Measurements from ENCODE around the gene SREBF1.
A peak's percentile ranks its signal among the peaks of the same experiment; 100 is the strongest.

Gene SREBF1

DNA sequence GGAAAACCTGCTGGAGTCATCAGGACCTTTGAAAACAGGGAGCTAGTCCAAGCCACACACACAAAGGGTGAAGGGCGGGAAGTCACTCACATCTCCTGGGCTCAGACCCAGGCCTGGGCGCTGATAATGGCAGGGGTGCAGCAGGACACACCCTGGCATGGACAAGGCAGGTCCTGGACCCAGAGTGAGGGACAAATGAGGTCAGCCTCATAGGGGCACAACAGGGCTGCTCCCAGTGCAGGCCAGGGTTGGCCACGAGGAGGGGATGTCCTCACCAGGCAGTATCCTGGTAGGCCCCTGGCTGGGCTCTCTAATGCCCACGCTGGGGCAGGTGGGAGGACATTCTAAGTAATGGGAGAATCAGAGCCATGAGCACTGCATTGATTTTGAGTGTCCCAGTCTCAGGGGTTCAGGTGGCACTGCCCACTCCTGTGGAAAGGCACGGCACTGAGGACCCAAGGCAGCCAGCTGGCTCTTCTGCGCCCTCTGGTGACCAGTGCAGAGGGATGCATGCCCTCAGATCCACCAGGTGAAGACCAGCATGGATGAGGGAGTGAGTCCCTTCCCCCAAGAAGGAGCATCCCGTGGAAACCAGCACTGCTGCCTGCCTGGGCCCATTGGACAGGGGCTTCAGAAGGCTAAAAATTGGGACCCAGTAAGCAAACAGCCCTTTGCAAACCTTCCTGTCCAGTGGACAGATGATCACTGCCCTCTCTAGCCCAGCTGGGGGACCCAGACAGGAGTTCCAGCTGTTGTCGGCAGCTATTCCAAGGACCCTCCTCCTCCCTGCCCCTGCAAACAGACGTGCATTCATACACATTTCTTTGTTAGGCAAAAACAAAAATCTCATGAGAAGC, 23.4 kb upstream of the SREBF1 start:
- peak; percentile 58 for DNase-seq (ENCODE audit: low read depth)

DNA sequence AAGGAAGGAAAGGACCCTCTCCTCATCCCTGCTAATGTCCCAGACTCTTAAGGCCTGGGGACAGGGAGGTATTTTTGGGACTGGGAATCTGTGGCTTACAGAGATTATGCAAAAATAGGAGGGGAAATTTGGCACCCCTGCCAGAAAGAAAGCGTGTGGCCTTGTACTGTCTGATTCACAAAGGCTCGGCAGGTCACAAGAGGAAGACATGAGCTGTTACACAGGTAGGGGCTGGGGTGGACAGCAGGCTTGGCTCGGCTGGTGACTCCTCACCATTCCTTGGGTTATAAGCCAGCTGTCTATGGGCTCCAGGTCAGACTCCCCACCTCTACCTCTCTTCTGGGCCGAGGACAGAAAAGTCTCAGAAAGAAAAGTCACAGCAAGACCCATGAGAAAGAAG, 20.7 kb upstream of the SREBF1 start:
- no peak for DNase-seq (ENCODE audit: low read depth)

DNA sequence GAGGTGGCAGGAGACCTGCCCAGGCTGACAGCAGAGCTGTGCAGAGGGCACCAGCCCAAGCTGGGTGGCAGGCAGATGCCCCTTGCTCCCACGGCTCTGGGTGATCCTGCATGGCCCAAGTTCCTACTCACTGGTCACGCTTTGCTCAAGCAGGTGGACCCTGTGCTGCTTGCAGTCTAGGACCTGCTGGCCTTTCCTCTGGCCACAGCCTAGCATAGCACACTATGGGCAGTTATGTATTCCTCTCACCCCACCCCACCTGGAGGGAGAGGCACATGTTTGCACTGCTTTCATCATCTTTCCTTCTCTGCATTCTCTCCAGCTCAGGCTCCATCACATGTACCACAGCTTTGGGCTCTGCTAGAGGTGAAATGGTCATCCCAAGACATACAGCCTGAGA, 19.6 kb upstream of the SREBF1 start:
- DNase-seq (ENCODE audit: low read depth): no peak

DNA sequence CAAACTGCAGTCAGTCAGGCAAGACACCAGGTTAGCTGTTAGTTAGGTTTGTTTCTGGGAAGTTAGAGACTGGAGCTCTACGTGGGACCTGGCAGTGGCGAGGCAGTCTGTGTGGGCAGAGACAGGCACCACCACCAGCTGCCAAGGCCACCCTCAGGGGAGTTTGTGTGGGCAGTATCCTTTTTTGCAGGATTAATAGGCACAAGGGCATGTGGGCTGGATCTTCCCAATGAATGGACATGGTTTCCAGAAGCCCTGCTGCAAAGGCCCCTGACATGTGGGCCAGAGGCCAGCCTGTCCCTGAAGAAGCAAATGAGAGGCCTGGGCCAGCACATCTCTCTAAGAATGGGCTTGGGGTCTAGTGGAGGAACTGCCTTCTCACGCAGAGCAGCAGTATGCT, 19.2 kb upstream of the SREBF1 start:
- DNase-seq (ENCODE audit: low read depth): no peak

DNA sequence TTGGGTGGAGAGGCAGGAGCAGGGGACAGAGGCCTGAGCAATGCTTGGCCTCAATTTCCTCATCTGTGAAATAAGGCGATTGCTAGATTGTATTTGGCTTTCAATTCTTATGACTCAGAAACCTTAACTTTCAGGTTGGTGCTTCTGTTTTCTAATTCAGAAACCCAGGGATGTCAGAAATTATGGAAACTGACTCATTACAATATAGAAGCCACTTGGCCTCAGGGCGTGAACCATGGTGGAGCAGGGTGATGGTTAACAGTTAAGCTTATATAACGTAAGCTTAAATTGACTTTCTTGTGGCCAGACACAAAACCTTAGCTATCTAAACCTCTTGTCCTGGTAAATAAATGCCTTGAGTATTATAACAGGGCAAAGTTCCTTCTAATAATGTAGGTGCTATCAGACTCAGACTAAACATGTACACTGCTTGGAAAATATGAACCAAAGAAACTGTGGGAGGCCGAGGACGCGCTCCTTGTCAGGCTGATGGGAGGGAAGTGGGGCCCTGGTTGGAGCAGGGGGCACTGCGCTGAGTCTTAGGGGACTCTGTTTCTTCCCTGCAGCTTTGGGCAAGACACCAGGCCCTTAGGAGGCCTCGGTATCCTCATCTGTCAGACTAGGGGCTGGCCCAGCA, 17.1 kb upstream of the SREBF1 start:
- DNase-seq (ENCODE audit: low read depth): no peak

DNA sequence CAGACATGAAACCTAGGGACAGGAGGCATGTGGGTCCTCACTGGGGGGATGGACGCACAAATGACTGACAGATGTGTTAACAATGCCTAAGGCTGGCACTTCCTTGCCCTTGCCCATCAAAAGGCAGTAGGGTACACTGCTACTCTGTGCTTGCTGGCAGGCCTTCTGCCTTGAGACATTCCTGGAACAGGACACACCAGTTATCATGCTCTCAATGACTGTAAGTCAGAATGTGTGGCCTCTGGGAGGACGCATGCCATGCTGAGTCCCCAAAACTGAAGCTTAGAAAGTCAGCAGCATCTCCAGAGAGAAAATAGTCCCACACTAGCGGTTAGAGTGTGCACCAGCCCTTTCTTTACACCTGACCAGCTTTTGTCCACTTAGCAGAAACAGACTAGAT, 16.1 kb upstream of the SREBF1 start:
- DNase-seq (ENCODE audit: low read depth): no peak

DNA sequence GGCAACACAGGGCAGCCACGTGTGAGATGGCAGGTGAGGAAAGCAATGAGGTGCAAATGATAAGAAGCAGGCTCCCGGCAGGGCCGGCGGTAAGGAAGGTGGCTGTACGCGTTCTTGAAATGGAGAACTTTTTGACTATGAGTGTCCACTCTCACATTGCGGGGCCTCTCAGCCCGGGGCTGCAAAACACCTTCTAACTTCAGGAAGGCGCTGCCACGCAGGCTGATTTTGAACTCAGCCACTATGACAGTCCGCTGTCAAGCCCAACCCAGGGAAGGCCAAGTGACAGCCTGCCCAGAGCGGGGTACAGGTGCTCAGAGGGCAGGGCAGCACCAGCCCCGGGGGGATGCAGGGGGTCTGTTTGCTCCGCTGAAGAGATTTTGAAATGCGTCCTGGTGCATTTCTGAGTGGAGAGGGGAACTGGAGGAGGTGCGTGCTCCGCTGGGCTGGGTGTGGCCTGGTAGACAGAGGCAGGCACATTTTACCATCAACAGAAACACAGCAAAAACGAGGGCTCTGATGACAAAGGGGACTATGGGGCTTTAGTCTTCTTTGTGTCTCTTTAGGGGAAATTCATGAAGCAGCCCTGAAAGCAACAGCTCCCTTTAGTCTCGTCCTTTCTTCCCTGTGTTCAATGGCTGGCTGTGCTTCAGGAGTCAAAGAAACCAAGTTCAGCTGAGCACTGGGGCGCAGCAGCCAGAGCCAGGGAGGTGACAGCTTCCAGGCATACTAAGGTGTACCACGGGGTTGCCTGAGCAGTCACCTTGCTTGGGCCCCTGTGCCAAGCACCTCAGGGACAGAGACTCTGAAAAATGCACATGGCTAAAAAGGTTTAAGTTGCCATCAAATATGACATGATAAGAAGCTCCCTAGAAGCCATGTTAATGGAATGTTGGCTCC, 14.6 kb upstream of the SREBF1 start:
- DNase-seq (ENCODE audit: low read depth): no peak

DNA sequence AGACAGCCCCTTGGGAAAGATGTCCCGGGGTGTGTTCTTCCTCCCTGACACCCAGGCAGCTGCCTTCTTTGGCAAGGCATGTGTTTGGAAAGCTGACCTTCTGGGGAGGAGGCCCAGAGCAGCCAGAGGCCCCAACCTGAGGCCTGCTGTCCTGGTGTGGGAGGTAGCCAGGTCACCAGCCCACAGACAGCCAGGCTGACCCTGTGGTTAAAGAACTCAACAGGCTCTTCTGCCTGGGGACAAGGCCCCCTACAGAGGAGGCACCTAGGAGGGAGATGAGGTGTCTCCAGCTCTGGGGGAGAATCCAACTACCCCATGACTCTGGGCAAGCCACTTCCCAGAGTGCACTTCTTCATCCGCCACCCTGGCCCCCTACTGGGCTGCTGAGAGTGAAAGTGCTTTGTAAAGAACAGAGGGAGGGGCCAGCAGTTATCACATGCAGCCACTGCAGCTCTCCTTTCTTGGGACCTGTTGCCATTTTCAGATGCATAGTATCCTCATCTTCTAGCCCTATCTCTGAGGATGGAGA, 13.1 kb upstream of the SREBF1 start:
- peak; percentile 49 for DNase-seq (ENCODE audit: low read depth)

DNA sequence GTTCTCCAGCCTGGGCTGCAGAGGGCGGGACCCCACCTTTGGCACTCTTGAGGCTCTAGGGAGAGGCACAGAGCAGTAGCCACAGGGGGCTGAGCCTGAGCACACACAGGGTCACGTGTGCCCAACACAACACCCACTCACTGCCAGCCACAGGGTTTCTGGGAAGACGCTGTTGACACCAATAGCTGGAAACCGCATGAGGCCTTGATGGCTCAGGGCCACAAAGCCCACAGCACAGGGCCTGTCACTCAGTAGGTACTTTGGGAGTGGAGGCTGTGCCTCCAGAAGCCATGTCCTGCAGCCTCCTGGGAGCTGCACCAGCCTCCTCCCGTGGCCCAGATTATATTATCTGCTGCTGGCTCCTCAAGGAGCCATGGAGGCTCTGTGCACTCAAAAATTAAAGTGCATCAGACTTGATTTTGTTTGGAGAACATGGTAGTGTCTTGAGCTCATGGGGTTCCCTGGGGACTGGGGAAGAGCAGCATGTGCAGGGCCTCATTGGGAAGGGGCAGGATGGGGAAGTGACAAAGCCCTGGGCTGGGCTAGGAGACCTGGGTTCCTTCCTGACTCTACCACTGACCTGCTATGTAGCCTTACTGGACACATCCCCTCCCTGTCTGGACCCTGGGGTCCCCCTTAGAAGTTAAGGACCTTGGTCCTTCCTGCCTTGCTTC, 12.5 kb upstream of the SREBF1 start:
- peak; percentile 68 for DNase-seq (ENCODE audit: low read depth)

DNA sequence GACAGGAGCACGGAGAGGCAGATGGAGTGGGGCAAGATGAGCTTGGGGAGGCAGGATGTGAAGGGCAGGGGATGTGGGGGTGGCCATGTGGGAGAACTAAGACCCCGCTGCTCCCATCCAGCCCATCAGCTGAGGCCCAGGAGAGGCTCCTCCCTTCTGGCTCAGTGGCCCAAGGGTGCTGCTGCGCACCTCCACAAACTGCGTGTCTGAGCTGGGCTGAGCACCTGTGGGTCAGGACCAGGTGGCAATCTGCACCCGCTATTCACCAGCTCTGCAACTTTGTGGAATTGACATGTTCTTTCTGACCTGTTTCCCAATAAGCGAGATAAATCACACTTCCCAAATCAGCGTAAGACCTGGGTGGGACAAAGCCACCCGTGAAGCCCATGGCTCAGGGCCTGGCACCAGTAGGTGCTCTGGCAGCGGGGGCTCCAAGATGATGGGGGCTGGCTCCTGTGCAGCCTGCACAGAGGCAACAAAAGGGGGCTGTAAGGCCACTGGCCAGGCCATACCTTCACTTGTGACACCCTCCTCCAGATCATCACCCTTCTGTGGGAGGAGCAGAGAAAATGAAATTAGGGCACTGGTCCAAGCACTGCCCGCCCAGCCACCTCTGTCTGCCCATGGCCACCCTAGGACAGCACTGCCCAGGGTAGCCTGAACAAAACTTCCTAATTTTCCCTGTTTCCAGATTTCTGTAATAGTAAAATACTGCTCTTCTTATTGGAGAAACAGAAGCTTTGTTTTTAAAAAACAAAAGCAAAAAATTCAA, 11.7 kb upstream of the SREBF1 start:
- no peak for DNase-seq (ENCODE audit: low read depth)

DNA sequence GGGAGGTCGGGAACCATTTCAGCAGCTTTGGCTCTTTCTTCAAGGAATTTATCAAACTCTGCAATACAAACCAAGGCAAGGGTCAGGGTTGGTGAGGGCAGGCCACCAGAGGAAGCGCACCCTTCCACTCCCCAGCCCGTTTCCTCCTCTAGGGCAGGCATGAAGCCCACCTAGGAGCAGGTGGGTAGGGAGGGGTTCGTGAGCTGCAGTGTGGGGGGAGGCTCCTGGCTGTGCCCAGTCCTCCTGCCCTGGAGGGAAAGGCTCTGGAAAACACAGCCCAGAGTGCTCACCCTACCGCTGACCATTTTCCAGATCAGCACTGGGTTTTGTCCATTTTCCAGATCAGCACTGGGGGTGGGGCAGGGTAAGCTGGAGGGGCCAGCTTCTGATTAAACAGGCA, 10.9 kb upstream of the SREBF1 start:
- DNase-seq (ENCODE audit: low read depth): no peak

DNA sequence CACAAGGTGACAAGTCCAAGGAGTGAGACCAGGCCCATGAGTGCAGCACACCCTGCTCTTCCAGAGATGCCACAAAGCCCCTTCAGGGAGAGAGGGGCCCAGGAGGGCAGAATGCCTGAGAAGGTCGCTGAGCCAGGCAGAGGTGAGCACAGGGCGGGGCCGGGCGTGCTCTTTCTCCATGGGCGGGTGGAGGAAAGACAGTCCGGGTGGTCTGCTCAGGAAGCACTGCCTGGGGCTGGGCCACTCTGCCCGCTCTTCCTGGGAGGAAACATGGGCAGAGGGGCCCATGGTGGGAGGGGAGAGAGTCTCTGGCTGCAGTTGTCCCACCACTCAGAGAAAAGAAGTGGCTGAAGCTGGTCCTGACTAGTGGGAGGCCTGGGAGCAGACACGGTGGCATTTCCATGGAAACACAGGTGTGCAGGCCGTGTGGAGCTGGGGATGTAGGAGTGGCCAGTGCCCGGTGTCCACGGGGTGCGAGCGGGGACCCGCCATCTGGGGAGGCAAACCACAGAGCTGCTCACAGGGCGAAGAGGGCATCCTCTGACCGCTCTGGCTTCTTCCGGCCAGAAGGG, 10.4 kb upstream of the SREBF1 start:
- no peak for DNase-seq (ENCODE audit: low read depth)

DNA sequence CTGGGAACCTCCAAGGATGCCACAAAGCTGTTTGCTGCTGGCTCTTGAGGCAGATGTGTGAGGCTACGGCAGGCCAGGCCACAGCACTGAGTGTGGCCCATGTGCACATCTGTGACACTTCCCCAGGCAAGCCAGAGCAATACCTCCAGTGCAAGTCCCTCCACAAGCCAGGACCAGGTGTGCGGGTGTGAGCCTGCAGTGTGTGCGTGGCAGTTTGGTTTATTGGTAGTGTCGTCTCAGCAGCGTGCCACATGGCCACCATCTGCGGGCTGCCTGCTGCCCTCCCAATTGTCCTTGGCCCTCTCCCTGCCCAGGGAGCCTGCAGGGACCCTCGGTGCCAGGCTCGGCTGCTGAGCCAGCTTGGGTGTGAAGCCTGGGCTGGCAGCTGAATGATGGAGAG, 9.9 kb upstream of the SREBF1 start:
- no peak for DNase-seq (ENCODE audit: low read depth)

DNA sequence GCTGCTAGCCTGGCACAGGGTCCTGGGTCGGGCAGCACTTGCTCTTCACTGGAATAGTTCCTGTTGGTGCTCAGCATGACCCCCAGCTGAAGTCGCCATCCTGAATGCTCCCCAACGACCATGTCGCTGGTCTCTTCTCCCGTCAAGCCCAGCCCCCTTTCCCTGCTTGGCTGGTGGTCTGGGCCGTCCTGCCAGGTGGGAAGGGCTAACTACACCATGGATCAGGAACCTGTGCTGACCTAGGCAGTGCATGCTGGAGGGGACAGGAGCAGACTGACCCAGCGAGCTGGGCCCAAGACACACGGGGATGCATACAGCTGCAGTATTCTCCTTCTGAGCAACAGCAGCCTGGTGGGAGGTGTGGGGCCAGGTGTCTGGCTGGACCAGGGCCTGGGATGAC, 9.2 kb upstream of the SREBF1 start:
- DNase-seq (ENCODE audit: low read depth): no peak

DNA sequence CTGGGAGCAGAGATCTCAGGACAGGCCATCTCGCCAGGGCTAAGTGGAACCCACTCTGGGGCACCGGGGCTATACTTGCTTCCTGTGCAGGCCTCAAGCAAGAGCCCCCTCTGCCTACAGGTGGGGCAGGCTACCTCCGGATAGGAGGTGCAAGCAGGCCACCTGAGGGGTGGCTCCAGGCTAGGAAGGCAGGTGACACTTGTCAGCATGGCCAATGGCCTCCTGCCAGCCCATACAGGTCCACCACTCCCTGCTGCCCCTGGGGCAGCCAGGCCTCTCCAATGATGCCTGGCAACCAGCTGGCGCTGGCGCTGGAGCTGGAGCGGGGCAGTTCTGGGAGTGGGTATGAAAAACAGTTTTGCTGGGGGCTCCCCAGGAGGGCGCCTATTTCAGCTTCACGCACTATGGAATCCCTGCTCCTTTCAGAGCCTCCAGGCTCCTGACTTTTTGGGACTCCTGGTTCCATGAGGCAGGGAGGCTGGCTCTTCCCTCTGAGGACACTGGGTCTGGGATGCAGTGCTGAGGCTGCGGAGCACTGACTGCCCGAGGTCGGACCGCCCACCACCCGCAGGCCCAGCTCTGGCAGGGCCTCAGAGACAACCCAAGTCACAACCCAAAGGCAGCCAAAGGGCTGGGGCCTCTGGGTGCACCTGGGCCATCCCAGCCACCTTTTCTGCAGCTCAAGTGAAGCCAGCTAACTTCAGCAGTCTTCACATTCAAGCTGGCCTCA, 8.4 kb upstream of the SREBF1 start:
- DNase-seq (ENCODE audit: low read depth): no peak

DNA sequence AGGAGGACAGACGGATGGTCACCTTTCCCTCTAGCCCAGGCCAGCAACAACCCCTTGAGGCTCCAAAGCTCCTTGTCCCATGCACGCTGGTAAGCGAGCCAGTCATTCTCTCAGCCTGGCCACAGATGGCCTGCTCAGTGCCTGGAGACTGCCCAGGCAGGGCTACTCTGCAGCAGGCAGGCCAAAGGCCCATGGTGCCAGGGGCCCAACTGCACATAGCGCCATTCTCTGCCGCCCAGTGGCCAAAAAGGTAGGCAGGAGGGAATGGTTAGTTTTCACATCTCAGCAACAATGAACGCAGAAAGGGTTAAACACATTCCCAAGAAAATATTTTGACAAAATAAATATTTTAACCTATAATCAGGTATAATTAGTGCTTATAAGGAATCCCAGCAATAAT, 7.7 kb upstream of the SREBF1 start:
- no peak for DNase-seq (ENCODE audit: low read depth)

DNA sequence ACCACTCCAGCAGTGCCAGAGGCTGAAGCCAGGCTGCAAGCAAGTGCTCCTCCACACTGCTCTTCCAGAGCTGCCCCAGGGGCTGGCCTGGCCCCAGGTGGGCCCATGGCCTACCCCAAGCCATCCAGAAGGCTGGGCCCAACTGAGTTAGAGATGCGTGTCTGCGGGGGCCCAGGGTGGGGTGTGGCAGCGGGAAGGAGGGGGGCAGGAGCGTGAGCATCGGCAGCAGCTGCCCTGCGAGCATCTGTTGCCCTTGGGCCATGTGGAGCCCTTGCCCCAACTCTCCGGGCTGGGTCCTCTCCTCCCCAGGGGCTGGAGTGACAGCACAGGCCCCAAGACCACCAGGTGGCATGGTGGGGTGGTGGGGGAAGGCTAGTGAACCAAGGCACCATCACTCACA, 7.3 kb upstream of the SREBF1 start:
- DNase-seq (ENCODE audit: low read depth): no peak

DNA sequence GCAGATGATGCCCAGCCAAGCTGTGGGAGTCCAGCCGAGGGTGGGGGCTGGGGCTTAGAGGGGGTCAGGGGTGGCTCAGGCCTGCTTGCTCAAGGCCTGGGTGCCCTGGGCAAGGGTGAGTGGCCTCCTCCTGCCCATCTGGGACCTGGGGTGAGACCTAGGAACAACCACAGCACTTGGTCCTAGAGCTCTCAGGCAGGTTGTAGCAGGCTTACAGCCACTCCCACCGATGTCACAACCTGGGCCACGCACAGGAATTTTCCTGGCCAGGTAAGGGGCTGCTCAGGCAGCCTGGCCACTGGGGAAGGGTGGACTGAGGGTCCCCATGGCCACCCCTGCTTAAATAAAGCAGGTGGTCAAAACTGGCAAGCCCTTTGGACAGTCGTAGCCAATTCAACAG, 6.3 kb upstream of the SREBF1 start:
- no peak for DNase-seq (ENCODE audit: low read depth)

DNA sequence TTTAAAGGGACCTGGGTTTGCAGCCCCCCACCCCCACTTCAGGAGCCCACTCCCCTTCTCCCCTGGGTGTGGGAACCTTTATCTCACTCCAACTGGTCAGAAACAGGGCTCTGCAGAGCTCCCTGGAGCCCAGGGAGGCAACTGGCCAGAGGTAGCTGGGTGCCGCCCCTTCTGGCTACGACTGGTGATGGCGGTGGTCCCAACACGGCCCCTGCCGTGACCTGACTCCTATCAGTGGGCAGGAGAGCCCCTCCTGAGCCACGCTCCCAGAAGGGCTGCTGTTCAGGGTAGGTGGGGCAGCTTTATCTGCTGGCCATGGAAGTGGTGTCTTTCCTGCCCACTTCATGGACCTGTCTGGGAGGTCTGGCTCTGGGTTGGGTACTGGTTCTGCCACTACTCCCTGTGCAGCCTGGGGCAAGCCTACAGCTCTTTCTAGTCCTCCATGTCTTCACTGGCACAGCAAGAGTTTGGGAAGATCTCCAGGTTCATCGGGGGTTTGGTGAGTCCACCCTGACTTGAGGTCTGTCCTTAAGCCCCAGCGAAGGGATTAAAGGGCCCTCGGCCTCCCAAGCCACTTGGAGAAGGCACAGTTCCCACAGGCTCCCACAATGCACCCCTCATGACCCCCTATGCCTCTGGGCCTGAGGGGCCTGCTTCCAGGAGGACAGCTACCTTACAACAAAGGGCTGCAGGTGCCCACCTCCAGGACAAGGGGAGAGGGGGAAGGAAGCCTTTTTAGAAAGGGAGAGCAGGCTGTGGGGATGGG, 5.5 kb upstream of the SREBF1 start:
- no peak for DNase-seq (ENCODE audit: low read depth)
